ENCODE results near the gene SLC27A2. TPM values are rescaled to one million over a fixed set of nuclear protein-coding genes. Genes with fewer than 3 reads are reported as not detected.
"Not testable (repeated sequence)": the region's sequence is repeated elsewhere in the genome, so short reads cannot be mapped to it uniquely, and the experiment has no call there.

SLC27A2 gene
- total RNA-seq (3.5 TPM), polyA plus RNA-seq (1.9 TPM)

DNA sequence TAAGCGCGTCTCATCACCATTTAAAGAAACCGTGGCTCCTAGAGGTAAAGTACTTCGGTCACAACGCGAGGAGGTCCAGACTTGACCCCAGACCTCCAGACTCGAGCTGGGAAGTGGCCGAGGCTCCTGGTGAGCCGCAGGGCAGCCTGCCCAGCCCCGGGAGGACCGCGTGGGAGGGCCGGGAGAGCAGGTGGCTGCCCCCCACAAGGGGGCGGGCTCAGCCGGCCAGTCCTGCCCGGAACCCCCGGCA is at the start of gene SLC27A2:
Gene SLC27A2 (plus strand): TSS at position 228 of the 250 bp plus-strand sequence. CDS start 232 bp downstream, outside the sequence.
- Histone ChIP-seq H3K4me3 (ENCODE audit: low read depth, low read length) (peak within 1 kb of the TSS; percentile 43), H3K27ac (ENCODE audit: low read depth) (no peak within 1 kb of the TSS), H3K4me1 (ENCODE audit: insufficient read depth) (no peaks in the 10 kb centered on the region), H3K36me3 (ENCODE audit: insufficient read depth) (no peaks in the 10 kb centered on the region)
- 2% methylated on average over 17 of the region's 17 CpGs for WGBS
- no peak for DNase-seq (ENCODE audit: extremely low spot score)

DNA sequence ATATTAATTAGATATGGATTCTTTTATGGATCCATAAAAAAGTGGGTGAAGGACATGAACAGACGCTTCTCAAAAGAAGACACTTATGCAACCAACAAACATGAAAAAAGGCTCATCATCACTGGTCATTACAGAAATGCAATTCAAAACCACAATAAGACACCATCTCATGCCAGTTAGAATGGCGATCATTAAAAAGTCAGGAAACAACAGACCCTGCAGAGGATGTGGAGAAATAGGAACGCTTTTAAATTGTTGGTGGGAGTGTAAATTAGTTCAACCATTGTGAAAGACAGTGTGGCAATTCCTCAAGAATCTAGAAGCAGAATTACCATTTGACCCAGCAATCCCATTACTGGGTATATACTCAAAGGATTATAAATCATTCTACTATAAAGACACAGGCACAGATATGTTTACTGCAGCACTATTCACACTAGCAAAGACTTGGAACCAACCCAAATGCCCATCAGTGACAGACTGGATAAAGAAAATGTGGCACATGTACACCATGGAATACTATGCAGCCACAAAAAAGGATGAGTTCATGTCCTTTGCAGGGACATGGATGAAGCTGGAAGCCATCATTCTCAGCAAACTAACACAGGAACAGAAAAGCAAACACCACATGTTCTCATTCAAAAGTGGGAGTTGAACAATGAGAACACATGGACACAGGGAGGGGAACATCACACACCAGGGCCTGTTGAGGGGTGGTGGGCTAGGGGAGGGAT is 49.6 kb upstream of the SLC27A2 start:
- not testable (repeated sequence) for H3K4me1 ChIP-seq (ENCODE audit: insufficient read depth)

DNA sequence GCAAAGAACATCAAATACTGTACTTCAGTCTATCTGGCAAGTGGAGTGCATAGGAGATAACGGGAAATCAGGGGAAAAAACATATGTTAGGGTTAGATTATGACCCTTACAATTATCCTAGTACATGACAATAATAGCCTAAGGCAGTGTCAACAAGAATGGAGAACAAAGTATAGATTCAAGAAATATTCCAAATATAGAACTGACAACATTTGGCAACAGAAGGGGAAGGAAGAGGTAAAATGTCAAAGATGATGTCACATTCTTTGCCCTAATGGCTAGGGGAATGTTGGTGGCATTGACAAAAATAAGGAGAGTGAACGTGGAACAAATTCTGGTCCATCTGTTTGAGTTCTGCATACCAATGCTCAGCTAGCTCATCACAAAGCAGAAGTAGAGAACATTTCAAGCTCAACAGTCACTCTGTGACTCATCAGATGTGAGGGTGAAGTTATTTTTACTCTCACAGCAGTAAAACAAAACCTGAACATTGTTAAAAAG is 47.4 kb upstream of the SLC27A2 start:
- H3K4me1 ChIP-seq (ENCODE audit: insufficient read depth) = peaks cover 1% of the 10 kb centered on the region
- no peak overlapping the region for H3K27ac ChIP-seq (ENCODE audit: low read depth)
- DNase-seq (ENCODE audit: extremely low spot score) = no peak
- no peak overlapping the region for H3K4me3 ChIP-seq (ENCODE audit: low read depth, low read length)
- no peaks in the 10 kb centered on the region for H3K36me3 ChIP-seq (ENCODE audit: insufficient read depth)
- 23% methylated on average over 2 of the region's 2 CpGs for WGBS

More for the DNA sequence above, 49.6 kb upstream of the SLC27A2 start:
- not testable (repeated sequence) for H3K4me3 ChIP-seq (ENCODE audit: low read depth, low read length); H3K36me3 ChIP-seq (ENCODE audit: insufficient read depth); H3K27ac ChIP-seq (ENCODE audit: low read depth); DNase-seq (ENCODE audit: extremely low spot score)
- 94% methylated on average over 3 of the region's 3 CpGs for WGBS

DNA sequence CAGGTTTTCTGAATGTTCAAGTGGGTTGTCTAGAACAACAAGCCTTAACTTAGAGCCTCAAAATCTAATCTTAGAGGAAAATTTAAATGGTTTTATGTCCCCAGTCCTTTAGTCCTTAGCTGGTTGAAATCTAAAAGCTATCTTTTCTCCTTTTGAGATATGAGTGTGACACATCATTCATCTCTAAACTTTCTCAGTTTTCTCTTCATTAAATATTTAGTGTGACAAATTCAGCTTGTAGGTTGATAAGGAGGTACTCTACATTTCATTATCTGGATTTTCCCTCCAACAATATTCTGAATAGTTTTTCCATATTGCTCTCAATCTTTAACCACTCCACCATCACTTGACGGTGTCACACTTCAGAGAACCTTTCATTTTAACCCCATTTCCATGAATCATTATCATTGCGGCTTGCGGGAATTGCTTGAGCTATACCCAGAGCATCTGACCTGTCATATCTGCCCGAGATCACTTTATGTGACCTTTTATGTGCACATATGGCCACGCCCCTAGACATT is 46.9 kb upstream of the SLC27A2 start:
- no peaks in the 10 kb centered on the region for H3K36me3 ChIP-seq (ENCODE audit: insufficient read depth)
- H3K27ac ChIP-seq (ENCODE audit: low read depth) = no peak overlapping the region
- H3K4me1 ChIP-seq (ENCODE audit: insufficient read depth) = peaks cover 1% of the 10 kb centered on the region
- H3K4me3 ChIP-seq (ENCODE audit: low read depth, low read length) = no peak overlapping the region
- 78% methylated on average over 5 of the region's 5 CpGs for whole genome bisulfite sequencing
- no peak for DNase-seq (ENCODE audit: extremely low spot score)

DNA sequence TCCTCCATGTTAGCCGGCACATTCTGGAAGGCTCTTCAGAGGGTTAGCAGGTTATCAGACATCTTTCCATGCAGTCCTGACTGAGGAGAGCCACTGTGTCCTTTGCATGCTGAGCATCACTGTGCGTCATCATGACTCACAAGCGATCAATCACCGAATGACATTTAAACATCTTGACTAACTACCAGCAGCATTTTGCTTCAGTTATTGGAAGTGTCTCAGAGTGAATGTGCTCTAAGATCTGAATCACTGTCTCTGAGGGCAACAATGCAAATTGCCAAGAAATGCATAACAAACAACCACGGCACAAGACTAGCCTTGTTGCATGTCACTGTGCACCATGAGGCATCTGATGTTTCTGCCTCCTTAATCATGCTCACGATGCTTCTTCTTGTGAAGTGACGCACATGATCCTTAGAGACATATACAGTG is 44.6 kb upstream of the SLC27A2 start:
- 88% methylated on average over 7 of the region's 7 CpGs for WGBS

DNA sequence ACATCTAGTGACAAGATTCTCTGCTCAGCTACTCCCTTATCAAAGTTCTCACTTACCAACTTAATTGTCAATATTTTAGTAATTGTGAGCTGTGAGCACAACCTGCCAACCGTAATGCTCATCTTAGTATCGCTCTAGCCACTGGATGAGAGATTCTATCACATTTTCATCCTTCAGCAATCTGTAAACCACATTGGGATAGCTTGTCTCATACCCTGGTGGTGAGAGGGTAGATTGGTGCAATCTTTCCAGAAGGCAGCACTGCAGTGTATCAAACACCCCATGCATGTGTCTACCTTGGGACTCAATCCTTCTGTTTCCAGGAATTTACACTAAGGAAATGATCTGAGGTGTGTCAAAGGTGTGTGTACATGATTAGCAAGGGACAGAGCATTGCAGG is 44.1 kb upstream of the SLC27A2 start:
- H3K36me3 ChIP-seq (ENCODE audit: insufficient read depth) = no peaks in the 10 kb centered on the region
- no peak for DNase-seq (ENCODE audit: extremely low spot score)
- H3K4me3 ChIP-seq (ENCODE audit: low read depth, low read length) = no peak overlapping the region
- H3K27ac ChIP-seq (ENCODE audit: low read depth) = no peak overlapping the region
- WGBS = 94% methylated on average over 2 of the region's 2 CpGs
- H3K4me1 ChIP-seq (ENCODE audit: insufficient read depth) = peaks cover 1% of the 10 kb centered on the region

More for the DNA sequence above, 44.6 kb upstream of the SLC27A2 start:
- DNase-seq (ENCODE audit: extremely low spot score) = no peak
- H3K4me3 ChIP-seq (ENCODE audit: low read depth, low read length) = no peak overlapping the region
- H3K4me1 ChIP-seq (ENCODE audit: insufficient read depth) = peaks cover 1% of the 10 kb centered on the region
- no peaks in the 10 kb centered on the region for H3K36me3 ChIP-seq (ENCODE audit: insufficient read depth)
- H3K27ac ChIP-seq (ENCODE audit: low read depth) = no peak overlapping the region

DNA sequence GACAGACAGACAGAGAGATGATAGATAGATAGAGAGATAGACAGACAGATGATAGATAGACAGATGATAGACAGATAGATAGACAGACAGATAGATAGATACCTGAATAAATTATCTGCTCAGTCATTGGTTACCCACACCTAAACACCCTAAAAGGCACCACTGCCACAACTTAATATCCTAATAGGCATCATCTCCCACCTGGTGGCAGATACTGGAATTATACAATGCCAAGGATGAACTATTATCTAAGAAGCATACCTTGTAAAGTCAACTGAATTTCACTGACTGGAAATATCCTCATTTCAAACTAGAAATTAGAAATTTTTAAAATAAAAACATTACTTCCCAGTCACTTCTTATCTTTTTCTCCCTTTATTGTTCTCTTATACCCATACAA is 43.6 kb upstream of the SLC27A2 start:
- no peaks in the 10 kb centered on the region for H3K4me1 ChIP-seq (ENCODE audit: insufficient read depth)
- DNase-seq (ENCODE audit: extremely low spot score) = no peak
- H3K36me3 ChIP-seq (ENCODE audit: insufficient read depth) = no peaks in the 10 kb centered on the region
- no peak overlapping the region for H3K27ac ChIP-seq (ENCODE audit: low read depth)
- H3K4me3 ChIP-seq (ENCODE audit: low read depth, low read length) = no peak overlapping the region

DNA sequence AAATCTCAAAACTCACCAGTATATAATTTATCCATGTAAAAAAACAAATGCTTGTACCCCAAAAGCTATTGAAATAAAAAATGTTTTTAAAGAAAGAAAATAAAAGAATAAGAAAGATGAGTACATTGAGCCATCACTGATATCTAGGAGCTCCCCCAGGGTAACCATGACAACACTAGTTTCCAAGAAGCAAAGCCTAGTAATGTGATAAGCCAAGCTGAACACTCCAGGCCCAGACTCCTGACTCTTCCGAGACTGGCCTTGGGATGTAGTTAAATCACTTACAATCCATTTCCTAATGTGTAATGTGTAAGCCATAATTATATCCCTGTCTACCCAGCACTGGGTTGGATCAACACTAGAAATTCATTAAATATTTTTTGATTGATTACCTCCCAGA is 41.9 kb upstream of the SLC27A2 start:
- DNase-seq (ENCODE audit: extremely low spot score) = no peak

DNA sequence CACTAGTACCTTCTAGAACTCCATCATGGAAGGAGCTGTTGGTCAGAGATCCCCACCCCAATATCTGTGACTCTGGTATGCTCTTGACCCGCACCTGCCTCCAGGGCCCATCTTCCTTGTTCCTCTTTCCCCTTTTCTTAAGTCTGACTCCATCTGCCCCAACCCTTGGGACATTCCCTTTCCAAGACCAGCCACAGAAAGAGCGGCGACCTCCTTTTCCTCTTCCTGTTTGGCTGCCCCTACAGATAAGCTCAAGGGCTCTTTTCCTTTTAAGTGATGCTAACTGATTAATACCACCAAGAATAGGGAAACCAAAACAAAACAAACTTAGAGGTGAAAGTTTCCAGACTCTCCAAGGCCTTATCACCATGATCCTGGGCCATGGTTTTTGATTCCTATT is 41.0 kb upstream of the SLC27A2 start:
- Histone ChIP-seq H3K36me3 (ENCODE audit: insufficient read depth) (no peaks in the 10 kb centered on the region), H3K4me1 (ENCODE audit: insufficient read depth) (no peaks in the 10 kb centered on the region), H3K27ac (ENCODE audit: low read depth) (no peak overlapping the region), H3K4me3 (ENCODE audit: low read depth, low read length) (no peak overlapping the region)
- 85% methylated on average over 3 of the region's 3 CpGs for WGBS
- DNase-seq (ENCODE audit: extremely low spot score) = no peak

More for the DNA sequence above, 41.9 kb upstream of the SLC27A2 start:
- no peaks in the 10 kb centered on the region for H3K4me1 ChIP-seq (ENCODE audit: insufficient read depth)
- no peaks in the 10 kb centered on the region for H3K36me3 ChIP-seq (ENCODE audit: insufficient read depth)
- no peak overlapping the region for H3K4me3 ChIP-seq (ENCODE audit: low read depth, low read length)
- no peak overlapping the region for H3K27ac ChIP-seq (ENCODE audit: low read depth)
- 0% methylated on average over 1 of the region's 1 CpG for WGBS

DNA sequence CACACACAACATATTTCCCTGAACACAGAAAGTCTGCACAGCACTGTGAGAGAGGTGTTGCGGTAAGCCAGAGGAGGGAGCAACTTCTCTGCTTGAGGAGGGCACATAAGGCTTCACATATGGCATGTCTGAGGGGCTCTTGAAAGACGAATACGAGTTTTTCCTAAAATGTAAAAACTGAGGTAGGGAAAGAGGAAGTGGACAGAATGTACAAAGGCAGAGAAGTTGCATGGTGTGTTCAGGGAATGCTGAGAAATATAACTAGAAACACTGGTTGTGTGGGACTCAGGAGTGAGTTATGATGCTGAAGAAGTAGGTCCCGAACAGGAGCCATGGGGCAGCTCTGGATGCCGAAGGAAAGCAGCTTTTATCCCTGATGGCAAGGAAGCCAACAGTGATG is 40.1 kb upstream of the SLC27A2 start:
- no peak for DNase-seq (ENCODE audit: extremely low spot score)
- WGBS = 91% methylated on average over 5 of the region's 5 CpGs
- H3K27ac ChIP-seq (ENCODE audit: low read depth) = no peak overlapping the region
- no peaks in the 10 kb centered on the region for H3K36me3 ChIP-seq (ENCODE audit: insufficient read depth)
- H3K4me1 ChIP-seq (ENCODE audit: insufficient read depth) = no peaks in the 10 kb centered on the region
- no peak overlapping the region for H3K4me3 ChIP-seq (ENCODE audit: low read depth, low read length)

DNA sequence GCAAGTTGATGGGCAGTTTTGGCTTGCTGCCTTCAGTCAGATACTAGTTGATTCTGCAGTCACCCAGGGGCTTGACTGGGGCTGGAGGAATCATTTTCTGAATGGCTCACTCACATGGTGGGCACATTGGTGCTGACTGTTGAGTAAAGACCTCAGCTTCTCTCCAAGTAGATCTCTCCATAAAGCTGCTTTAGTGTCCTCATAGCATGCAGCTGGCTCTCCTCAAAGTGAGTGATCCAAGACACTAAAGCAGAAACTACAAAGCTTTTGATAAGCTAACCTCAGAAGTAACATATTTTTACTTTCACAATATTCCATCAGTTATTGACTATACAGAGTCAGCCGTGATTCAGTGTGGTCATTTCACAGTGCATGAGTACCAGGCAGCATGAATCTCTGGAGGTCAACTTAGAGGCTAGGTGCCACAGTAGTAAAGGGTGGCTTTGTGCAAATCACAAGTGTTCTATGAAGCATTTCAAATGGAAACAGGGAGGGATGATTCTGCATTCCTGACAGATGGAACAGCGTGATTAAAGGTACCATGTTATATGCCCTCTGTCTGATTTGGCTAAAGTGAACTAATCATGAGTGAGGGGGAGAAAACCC is 38.6 kb upstream of the SLC27A2 start:
- WGBS = 93% methylated on average over 2 of the region's 2 CpGs
- H3K4me1 ChIP-seq (ENCODE audit: insufficient read depth) = no peaks in the 10 kb centered on the region
- DNase-seq (ENCODE audit: extremely low spot score) = no peak
- H3K27ac ChIP-seq (ENCODE audit: low read depth) = no peak overlapping the region
- H3K4me3 ChIP-seq (ENCODE audit: low read depth, low read length) = no peak overlapping the region
- H3K36me3 ChIP-seq (ENCODE audit: insufficient read depth) = no peaks in the 10 kb centered on the region

DNA sequence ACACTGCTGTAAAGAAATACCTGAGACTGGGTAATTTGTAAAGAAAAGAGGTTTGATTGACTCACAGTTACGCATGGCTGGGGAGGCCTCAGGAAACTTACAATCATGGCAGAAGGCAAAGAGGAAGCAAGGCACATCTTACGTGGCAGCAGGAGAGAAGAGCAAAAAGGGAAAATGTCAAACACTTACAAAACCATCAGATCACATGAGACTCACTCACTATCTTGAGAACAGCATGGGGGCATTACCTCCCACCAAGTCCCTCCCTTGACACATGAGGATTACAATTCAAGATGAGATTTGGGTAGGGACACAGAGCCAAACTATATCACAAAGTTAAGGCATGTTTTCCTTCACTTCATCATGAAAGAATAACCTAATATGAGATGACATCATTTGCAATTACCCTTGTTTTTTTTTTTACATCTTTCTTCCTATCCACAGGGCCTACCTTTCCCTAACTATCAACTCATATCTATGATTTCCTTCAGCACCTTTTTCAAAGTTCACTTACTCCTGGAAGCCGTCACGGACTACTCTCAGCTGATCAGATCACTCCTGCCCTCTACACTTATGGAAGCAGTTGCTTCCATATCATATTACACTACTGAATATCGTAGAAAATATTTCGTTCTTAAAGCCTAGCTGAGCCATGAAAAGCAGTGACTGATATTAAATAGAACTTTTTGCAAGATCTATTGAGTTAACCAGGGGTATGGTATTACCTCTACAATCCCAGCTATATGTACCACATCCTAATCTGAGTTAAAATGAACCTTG is 37.5 kb upstream of the SLC27A2 start:
- H3K36me3 ChIP-seq (ENCODE audit: insufficient read depth) = no peaks in the 10 kb centered on the region
- no peaks in the 10 kb centered on the region for H3K4me1 ChIP-seq (ENCODE audit: insufficient read depth)
- H3K27ac ChIP-seq (ENCODE audit: low read depth) = no peak overlapping the region
- DNase-seq (ENCODE audit: extremely low spot score) = no peak
- 61% methylated on average over 6 of the region's 6 CpGs for WGBS
- H3K4me3 ChIP-seq (ENCODE audit: low read depth, low read length) = no peak overlapping the region

DNA sequence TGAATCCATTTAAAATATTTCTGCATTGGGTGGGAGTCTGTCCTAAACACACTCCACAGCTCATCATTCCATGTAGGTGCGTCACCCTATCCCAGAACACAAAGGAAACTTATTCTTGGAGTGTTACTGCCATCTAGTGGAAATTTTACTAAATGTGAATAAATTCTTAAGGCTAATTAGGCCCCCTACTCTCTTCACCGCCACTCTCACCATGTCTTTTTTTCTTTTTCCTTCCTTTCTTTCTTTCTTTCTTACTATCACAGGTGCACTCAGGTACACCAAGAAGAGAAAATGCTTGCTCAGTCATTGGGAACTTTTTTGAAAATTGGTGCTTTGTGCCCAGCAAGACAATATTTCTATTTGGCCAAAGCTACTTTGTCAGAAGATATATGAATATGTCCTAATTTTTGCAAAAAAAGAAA is 36.5 kb upstream of the SLC27A2 start:
- DNase-seq (ENCODE audit: extremely low spot score) = peak; percentile 80
- 5% methylated on average over 2 of the region's 2 CpGs for WGBS
- Histone ChIP-seq H3K27ac (ENCODE audit: low read depth) (no peak overlapping the region), H3K36me3 (ENCODE audit: insufficient read depth) (no peaks in the 10 kb centered on the region), H3K4me3 (ENCODE audit: low read depth, low read length) (no peak overlapping the region), H3K4me1 (ENCODE audit: insufficient read depth) (no peaks in the 10 kb centered on the region)

DNA sequence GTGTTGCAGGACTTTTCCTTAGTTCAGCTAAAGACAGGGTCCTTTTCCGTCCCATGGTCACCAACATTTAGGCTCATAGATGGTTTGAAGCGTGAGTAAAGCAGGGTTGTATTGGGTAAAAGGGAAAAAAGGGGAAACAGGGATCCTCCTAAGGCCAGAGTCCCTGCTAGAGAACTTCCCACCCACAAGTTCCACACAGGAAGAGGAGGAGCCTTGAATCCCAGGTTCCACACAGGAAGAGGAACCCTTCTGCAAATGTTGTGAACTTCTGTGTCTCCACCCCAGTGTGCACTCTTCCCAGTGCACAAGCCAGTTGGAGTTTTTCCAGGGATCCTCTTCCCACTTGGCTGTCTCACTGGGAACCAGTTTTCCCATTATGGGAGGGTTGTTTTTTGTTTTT is 35.4 kb upstream of the SLC27A2 start:
- 88% methylated on average over 2 of the region's 2 CpGs for WGBS
- no peak overlapping the region for H3K27ac ChIP-seq (ENCODE audit: low read depth)

More for the DNA sequence above, 35.4 kb upstream of the SLC27A2 start:
- H3K4me3 ChIP-seq (ENCODE audit: low read depth, low read length) = no peak overlapping the region
- H3K4me1 ChIP-seq (ENCODE audit: insufficient read depth) = no peaks in the 10 kb centered on the region
- no peak for DNase-seq (ENCODE audit: extremely low spot score)
- no peaks in the 10 kb centered on the region for H3K36me3 ChIP-seq (ENCODE audit: insufficient read depth)

Measured in urinary bladder (tissue), 4 donors.